Testis (tissue), 3 donors: Measurements from ENCODE around the gene EXOC4. TPM values are rescaled to one million over a fixed set of nuclear protein-coding genes. Genes with fewer than 3 reads are reported as not detected.

Source experiments
- DNase-seq: peaks from one replicate; pipeline ENCODE4 v3.0.0-alpha.2; 2019
- H3K27ac ChIP-seq, 2 donors: fragments of 200-600 bp; sonication (generic); one replicate each; pipeline ENCODE4 v1.5.1; 2019
- H3K27me3 ChIP-seq: fragments of 200-600 bp; sonication (generic); one replicate; pipeline ENCODE4 v1.5.1; 2019
- H3K36me3 ChIP-seq: fragments of 200-600 bp; sonication (generic); one replicate; pipeline ENCODE4 v1.5.1; 2017; ENCODE audit warnings: low read depth; ENCODE audit errors: missing control alignments
- H3K4me1 ChIP-seq: fragments of 200-600 bp; sonication (generic); one replicate; pipeline ENCODE4 v1.5.1; 2019
- H3K4me3 ChIP-seq, 2 donors: fragments of 200-600 bp; sonication (generic); one replicate each; pipeline ENCODE4 v1.5.1; 2017 to 2019
- H3K9me3 ChIP-seq: fragments of 200-600 bp; sonication (generic); one replicate; pipeline ENCODE4 v1.5.1; 2017
- CTCF ChIP-seq, 3 experiments: fragments of 450-650 bp in 2 of 3; fragments of 200-600 bp in 1 of 3; sonication (generic) in 1 of 3; IDR thresholded peaks; one replicate each; pipeline ENCODE4 v1.5.1; 2016 to 2019; ENCODE audit warnings: antibody characterized with exemption in 3 of 3, mild to moderate bottlenecking in 2 of 3, moderate library complexity in 1 of 3
- POLR2A ChIP-seq: fragments of 450-650 bp; IDR thresholded peaks from one replicate; pipeline ENCODE4 v1.6.1; 2017; ENCODE audit warnings: antibody characterized with exemption, mild to moderate bottlenecking, moderate library complexity
- WGBS, 2 donors: methylation state at CpG; one replicate each; pipeline ENCODE4 v1.1.5; 2018; 5-methylcytosine and 5-hydroxymethylcytosine counted together
- intact Hi-C: fragments of 100-400 bp; cut with DNase I; formaldehyde crosslinking; loops from one replicate; pipeline ENCODE4 v1.15.1; 2023; ENCODE audit warnings: low total_unique reads
- polyA plus RNA-seq: library from polyadenylated mRNA; stranded (reverse); fragments of 350-450 nt; fragmentation: Illumina TruSeq; extraction: RNeasy Lipid Tissue Mini Kit (QIAGEN cat#74804); gene quantifications from one replicate; pipeline ENCODE4 v1.2.3, GENCODE V29; 2014; ENCODE audit warnings: low read depth, low replicate concordance; ENCODE audit not compliant: insufficient read depth
- total RNA-seq, 2 donors: library from RNA; depleted of rRNA; stranded (reverse); fragments of >200 nt; gene quantifications; one replicate each; pipeline ENCODE4 v1.2.3, GENCODE V29; 2016

The EXOC4 gene
- total and polyA plus RNA-seq, 3 donors from 2014 or later: 47.4 to 169 (median 142) TPM

- no peak for DNase-seq
- Histone ChIP-seq H3K4me3 (no peak overlapping the region), H3K27ac (no peak overlapping the region), H3K4me1 (no peaks in the 10 kb centered on the region), H3K27me3 (no peaks in the 10 kb centered on the region), H3K9me3 (no peaks in the 10 kb centered on the region), H3K36me3 (no peaks in the 10 kb centered on the region)
- intact Hi-C loops: no loop called here
- no peak for TF ChIP-seq POLR2A
- TF ChIP-seq CTCF (IDR thresholded peaks at IDR 0.05): no peak
- 74 to 76% methylated on average over 4 of the region's 4 CpGs for WGBS, 2 donors
Observed at GRCh38 chr7:133771788-133772419, 519.0 kb downstream of the EXOC4 start.

GRCh38 chr7:133773601-133774000 is 520.7 kb downstream of the EXOC4 start:
- TF ChIP-seq CTCF (IDR thresholded peaks at IDR 0.05) (no peak), POLR2A (no peak)
- intact Hi-C loops: no loop called here
- Histone ChIP-seq H3K9me3 (no peaks in the 10 kb centered on the region), H3K27me3 (no peaks in the 10 kb centered on the region), H3K36me3 (no peaks in the 10 kb centered on the region), H3K27ac (no peak overlapping the region), H3K4me3 (no peak overlapping the region), H3K4me1 (no peaks in the 10 kb centered on the region)
- WGBS, 2 donors: 78 to 82% methylated on average over 3 of the region's 3 CpGs
- no peak for DNase-seq

GRCh38 chr7:133775201-133775600 is 522.3 kb downstream of the EXOC4 start:
- Histone ChIP-seq H3K9me3 (no peaks in the 10 kb centered on the region), H3K27ac (no peak overlapping the region), H3K27me3 (no peaks in the 10 kb centered on the region), H3K4me3 (no peak overlapping the region), H3K36me3 (no peaks in the 10 kb centered on the region), H3K4me1 (no peaks in the 10 kb centered on the region)
- no peak for DNase-seq
- TF ChIP-seq CTCF (IDR thresholded peaks at IDR 0.05) (no peak), POLR2A (no peak)
- 86% methylated on average over 4 of the region's 4 CpGs for WGBS, 2 donors
- intact Hi-C loops: no loop called here

GRCh38 chr7:133776266-133776665 is 523.4 kb downstream of the EXOC4 start:
- TF ChIP-seq CTCF (IDR thresholded peaks at IDR 0.05) (no peak), POLR2A (no peak)
- Histone ChIP-seq H3K4me3 (no peak overlapping the region), H3K36me3 (no peaks in the 10 kb centered on the region), H3K9me3 (no peaks in the 10 kb centered on the region), H3K4me1 (no peaks in the 10 kb centered on the region), H3K27me3 (no peaks in the 10 kb centered on the region), H3K27ac (no peak overlapping the region)
- WGBS, 2 donors: 69 to 78% methylated on average over 3 of the region's 3 CpGs
- intact Hi-C loops: no loop called here
- no peak for DNase-seq

- no peak overlapping the region for H3K4me3 ChIP-seq
Observed at GRCh38 chr7:133777701-133778100, 524.8 kb downstream of the EXOC4 start.

More at GRCh38 chr7:133777701-133778100, 524.8 kb downstream of the EXOC4 start:
- intact Hi-C loops: no loop called here
- H3K36me3 ChIP-seq: no peaks in the 10 kb centered on the region
- DNase-seq: no peak
- H3K27ac ChIP-seq: no peak overlapping the region
- WGBS, 2 donors: 83 to 84% methylated on average over 4 of the region's 4 CpGs
- no peaks in the 10 kb centered on the region for H3K9me3 ChIP-seq
- TF ChIP-seq CTCF (IDR thresholded peaks at IDR 0.05) (no peak), POLR2A (no peak)
- no peaks in the 10 kb centered on the region for H3K4me1 ChIP-seq
- H3K27me3 ChIP-seq: no peaks in the 10 kb centered on the region
